HG02588 (cell line): ENCODE measurements around the gene FASTK.

Experiments used
- ATAC-seq: cut with Tn5 transposase; IDR thresholded peaks from one replicate; pipeline ENCODE4 v1.9.1; 2021; ENCODE audit warnings: mild to moderate bottlenecking, moderate library complexity; ENCODE audit not compliant: unreplicated experiment

The FASTK gene

DNA sequence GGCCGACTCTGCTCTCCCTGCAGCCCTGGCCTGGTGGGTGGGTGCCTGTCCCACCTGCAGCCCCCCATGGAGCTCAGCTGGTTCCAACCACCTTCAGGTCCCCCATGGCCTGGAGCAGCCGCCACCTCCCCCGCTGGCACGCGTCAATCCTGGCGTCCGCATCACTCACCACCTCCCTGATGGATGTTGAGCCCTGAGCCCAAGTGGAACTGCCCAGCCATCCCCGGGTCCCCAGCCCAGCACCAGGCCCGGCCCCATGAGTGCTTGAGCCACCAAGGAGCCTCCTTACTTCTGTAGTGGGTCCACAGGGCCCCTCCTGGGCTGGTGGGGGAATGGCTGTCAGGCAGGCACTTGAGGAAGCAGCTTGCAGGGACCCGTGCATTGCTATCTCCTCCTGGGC lies 20.3 kb upstream of the FASTK start:
- no peak for ATAC-seq

DNA sequence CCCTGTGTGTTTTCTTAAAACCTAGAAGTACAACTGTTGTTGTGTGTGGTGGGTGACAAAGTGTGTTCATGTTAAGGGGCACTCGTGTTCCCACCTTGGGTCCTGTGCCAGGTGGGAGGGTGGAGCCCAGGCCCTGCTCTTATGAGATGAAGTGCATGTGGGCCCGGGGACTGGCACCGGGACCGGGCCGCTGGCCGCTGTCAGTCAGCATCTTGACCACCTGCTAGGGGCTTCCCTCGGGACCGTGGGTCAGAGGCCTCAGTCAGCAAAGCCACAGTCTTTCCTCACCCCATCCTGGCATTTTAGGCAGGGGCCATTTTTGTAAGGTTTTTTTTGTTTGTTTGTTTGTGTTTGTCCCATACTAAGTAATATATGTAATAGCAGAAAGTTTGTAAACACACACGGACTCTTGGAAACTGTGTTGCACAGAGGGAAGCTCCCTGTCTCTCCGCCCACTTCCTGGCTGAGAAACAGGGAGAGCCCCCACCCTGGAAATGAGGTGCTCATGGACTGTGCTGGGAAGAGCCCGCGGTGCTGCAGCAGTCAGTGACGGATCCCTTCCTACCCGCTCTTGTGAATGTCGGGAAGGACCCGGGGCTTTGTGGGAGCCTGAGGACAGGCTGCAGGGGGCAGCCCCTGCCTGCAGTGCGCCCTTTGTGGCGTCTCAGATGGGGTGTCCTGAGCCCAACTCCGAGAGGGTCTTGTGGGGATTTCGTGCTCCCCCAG lies 19.0 kb upstream of the FASTK start:
- no peak for ATAC-seq

DNA sequence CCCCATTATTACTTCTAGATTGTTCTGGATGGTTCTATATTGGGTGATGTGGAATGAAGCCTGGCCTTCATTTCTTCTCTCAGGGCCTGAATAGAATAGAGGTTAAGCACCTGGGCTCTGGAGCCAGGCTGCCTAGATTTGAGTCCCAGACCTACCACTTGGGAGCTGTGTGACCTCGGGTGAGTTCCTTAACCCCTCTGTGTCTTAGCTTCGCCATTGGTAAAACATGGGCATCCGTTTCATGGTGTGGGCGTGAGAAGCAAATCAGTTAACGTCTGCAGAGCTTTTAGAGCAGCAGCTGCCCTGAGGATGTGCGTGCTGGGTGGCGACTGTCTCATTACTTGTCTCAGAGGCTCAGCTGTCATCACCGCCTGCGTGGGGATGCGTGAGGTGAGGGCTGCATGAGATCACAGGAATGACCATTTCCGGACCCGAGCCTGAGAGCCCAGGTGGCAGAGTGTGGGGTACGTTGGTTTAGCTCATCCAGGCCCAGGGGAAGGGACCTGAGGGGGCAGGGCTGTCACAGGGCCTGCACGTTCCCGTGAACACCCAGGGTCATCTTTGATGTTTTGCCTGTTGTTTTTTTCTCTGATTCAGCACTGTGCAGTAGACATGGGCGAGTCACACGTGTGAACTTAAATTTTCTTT lies 15.3 kb upstream of the FASTK start:
- no peak for ATAC-seq

DNA sequence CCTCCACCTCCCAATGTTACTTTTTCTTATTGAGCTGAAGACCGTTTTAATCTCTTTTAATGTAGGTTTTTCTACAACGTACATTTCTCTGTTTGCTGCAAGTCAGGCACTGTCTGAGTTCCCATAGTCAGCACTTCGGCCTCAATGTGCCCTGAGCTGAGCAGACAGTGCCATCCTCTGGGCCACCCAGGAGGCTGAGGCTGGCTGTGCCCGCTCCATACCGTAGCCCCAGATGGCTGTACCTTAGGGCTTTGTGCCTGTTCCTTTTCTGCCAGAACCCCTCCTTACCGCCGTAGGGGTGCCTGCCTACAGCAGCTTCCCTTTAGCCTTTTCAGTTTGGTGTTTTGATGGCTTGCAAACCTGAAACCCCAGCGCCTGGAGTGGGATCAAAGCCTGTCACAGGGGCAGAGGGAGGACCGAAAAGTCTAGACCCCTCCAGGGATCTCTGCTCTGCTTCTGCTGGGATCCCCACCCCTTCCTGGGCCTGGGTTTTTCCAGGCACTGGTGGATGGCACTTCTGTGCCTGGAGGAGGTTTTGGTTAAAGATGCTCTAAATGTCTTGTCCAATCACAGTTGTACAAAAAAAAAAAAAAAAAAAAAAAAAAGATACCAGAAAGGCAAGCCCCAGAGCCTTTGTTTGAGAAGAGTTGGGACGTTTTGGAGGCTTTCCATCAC lies 14.7 kb upstream of the FASTK start:
- ATAC-seq: no peak

DNA sequence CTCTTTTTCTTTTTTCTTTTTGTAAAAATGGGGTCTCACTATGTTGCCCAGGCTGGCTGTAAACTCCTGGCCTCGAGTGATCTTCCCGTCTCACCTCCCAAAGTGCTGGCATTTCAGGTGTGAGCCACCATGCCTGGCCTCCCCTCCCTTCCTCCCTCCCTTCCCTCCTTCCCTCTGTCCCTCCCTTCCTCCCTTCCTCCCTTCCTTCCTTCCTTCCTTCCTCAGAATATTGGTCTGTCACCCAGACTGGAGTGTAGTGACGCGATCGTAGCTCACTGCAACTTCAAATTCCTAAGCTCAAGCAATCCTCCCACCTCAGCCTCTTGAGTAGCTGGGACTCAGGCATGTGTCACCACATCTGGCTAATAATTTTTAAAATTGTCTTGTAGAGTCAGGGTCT lies 14.1 kb upstream of the FASTK start:
- no peak for ATAC-seq

DNA sequence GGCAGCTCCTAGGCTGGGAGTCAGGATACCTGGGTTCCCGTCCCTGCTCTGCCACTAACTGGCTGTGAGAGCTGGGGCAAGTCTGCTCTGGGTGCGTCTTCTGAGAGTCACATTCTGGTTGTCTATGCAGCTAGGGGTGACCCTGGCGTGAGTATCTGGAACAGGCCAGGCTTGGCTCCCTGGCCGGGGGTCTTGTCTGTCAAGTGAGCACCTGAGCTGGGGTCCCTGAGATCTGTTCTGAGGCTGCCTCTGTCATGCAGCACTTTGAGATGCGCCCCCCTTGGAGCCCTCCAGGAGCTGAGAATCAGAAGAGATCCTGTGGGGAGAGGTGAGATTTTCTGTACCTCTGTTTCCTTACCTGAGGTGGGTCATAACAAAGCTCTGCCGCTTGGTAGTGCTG lies 13.1 kb upstream of the FASTK start:
- no peak for ATAC-seq

DNA sequence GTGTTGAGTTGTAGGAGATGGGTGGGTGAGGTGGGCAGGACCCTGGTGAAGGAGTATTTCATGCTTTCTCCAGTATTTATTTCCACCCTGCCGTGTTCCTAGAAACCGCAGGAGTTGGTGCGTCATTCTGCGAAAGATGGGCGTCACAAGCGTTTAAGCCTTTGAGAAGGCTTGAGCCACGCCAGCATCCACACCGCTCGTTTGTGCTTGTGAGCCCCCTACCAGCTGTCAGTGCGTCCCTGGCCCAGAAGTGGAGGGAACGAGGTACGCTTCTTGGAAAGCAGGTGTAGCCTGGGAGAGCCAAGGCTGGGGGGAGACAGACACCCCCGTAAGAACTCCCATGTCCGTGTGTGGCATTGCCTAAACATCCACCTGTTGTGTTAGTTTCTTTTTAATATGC lies 11.4 kb upstream of the FASTK start:
- ATAC-seq: no peak

DNA sequence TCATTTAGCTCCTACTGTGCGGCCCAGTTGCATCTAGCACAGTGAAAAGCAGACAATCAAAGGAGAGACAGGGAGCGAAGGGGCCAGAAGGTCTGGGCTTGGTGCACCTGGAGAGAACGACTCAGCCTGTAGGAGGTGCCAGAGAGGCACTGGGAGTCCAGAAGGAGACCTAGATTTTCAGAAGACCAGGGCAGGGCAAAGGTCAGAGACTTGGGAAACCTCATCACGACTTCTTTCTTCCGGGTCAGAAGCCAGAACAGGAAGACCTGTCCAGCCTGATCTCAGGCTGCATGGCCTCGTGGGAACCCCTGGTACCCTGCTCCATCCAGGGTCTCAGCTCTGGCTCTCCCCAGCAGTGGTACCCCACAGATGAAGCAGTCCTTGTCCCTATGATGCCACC lies 10.8 kb upstream of the FASTK start:
- ATAC-seq: no peak

DNA sequence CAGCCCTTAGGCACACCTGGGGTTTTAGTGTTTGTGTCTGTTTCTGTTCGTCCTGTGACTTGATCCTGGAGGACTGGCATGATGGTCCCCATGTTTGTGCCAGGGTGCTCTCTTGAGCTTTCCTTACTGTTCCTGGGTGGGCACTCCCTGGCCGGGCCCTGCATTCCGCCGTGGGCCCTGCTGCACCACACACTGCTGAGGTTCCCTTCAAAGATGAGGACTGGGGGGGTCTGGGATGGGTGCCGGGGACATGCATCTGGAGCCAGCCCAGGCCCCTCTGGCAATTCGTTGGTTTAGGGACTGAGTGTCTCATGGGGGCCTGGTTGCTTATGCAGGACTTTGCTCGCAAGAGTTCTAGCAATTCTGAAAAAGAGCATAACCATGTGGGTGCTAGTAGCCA lies 10.4 kb upstream of the FASTK start:
- no peak for ATAC-seq

DNA sequence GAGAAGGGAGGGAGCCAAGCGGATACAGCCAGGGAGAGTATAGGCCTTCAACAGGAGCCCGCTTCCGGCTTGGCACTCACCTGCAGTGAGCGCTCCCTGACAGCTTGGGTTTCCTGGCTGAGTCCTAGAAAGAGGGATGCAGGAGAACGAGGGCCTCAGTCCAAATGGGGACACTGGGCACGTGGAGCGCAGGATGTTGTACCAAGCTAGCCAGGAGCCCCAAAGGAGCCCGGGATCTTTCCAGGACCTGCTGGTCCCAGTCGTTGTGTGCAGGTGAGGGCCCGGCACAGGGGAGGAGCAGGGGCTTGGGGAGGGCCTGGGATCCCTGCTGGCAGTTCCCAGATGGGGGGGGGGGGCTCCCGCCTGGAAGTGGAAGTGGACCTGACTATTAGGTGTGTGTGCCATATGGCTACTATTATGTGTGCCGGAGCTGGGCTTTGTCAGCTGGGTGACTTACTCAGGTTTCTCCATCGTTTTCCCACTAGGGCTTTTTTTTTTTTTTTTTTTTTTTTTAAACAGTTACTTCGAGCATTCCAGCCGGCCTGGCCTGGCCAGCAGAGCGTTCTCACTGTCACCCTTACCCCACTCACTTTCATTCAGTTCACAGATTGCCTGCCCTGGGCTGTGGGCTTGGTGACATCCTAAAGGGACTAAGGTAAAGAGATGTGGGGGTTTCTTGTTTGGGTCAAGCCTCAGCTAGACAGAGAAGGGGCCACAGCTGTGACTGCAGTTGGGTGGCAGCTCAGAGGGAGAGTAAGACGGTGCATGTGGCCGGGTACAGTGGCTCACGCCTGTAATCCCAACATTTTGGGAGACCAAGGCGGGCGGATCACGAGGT lies 9.5 kb upstream of the FASTK start:
- ATAC-seq: no peak

DNA sequence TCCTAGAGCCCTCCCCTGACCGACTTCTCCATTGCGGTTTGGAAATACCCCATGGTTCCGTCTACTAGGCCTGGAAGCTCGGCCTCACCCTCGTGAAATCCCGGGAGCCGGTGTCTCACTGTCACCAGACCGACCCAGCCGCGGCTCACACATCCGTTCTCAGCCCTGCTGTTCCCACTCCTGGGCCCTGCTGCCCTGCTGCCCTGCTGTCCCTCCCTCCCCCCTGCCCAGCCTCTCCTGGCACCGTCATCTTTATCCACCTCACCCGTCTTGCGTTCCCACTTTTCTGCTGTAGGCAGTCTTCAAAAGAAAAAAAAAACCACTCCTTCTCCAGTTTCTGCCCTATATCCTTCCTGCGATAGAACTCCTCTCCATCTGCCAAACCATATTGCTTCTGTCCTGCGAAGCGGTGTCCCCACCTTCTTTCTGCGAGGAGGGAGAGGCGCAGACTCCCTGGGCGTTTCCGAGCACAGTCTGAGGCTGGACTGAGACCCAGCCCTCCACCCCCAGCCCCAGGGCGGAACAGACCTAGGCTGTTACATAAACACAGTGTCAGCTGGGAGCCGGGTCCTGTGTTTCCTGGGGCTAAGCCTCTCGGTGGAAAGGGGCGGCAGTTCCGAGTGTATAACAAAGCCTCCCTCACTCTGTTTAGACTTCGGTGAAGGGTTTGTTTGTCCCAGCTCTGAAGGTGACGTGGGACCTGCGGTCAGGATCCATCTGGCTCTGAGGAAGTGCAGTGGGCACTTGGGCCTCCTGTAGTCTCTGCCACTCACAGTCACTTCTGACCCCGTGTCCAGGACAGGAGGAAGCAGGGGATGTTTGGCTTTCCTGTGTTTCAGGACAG lies 8.5 kb upstream of the FASTK start:
- no peak for ATAC-seq

DNA sequence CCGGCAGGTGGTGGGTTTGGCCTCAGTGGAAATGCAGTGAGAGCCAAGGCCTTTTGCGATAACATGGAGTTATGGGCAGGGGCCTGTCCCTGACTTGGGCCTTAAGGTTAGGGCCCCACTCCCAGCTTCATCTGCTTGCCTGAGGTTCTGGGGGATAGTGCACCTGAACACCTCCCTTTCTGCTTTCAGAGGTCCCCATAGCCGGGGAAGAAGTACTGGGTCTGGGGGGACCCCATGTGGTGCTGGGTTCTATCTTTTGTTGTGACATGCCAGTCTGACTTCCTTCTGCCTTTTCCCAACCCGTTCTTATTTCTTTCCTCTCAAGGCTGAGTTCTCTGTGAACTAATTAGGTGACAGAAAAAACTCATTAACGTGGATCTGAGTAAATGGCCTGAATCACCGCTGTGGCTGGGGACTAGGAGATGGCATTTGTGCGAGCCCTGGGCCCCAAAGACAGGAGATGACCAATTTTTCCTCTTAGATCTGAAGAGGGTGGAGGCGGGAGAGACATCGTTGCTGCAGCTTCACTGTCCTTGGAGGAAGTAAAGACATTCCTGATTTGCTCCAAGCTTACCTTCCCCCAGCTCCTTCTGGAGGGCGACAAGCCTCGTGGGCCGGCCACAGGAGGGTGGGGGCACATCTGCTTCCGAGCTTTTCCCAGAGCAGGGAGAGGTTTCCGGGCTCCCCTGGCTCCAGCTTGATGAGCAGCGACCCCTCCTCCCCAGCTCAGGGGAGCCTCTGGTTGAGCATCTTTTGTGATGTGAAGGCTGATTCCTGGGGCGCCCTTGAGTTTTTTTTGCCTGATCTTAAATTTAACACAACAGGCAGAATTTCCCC lies 7.6 kb upstream of the FASTK start:
- no peak for ATAC-seq

DNA sequence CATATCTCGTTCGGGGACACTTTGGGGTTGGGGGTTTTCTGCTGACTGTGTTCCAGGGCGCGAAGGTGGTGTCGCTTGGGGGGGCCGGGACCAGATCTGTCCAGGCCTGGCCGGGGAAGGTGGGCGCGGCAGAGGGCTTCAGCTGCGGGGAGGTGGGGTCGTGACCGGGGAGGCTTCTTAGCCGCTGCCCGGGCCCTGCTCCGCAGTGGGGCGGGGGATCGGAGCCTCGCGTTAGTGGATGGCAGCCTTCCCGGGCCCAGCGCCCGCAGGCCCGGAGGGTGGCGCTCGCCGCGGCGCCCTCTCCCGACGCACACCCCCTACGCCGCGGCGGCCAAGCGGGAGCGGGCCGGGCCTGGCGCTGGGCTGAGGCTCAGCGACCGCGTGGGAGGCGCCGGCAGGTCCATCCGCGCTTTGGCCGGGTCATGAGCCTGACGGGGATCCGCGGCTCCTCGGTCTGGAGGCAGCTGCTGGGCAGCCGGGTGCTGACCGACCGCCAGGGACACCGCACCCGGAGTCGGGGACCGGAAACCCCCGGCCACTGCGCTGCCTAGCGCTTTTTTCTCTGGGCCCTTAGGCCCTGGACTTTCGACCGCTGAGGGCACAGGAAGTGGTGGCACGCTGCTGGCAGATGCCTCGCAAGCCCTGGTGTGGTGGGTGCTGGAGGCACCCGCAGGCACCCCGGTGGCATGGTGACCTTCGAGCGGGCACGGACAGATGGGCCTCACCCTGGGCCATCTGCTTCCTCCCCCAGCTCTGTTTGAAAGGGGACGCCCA lies 6.8 kb upstream of the FASTK start:
- peak; percentile 27 for ATAC-seq

DNA sequence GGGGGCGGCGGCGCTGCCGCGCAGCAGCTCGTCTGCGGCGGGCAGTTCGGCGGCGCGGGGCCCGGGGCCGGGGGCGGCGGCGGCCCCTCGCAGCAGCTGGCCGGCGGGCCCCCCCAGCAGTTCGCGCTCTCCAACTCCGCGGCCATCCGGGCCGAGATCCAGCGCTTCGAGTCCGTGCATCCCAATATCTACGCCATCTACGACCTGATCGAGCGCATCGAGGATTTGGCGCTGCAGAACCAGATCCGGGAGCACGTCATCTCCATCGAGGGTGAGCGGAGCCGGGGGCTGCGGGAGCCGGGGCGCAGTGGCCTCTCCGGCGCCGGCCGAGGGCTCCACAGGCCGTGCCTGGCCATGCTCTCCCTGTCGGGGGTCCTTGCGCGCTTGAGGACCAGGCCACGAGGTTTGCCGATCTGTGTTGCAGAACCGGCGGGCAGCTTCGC lies 6.2 kb upstream of the FASTK start:
- no peak for ATAC-seq

DNA sequence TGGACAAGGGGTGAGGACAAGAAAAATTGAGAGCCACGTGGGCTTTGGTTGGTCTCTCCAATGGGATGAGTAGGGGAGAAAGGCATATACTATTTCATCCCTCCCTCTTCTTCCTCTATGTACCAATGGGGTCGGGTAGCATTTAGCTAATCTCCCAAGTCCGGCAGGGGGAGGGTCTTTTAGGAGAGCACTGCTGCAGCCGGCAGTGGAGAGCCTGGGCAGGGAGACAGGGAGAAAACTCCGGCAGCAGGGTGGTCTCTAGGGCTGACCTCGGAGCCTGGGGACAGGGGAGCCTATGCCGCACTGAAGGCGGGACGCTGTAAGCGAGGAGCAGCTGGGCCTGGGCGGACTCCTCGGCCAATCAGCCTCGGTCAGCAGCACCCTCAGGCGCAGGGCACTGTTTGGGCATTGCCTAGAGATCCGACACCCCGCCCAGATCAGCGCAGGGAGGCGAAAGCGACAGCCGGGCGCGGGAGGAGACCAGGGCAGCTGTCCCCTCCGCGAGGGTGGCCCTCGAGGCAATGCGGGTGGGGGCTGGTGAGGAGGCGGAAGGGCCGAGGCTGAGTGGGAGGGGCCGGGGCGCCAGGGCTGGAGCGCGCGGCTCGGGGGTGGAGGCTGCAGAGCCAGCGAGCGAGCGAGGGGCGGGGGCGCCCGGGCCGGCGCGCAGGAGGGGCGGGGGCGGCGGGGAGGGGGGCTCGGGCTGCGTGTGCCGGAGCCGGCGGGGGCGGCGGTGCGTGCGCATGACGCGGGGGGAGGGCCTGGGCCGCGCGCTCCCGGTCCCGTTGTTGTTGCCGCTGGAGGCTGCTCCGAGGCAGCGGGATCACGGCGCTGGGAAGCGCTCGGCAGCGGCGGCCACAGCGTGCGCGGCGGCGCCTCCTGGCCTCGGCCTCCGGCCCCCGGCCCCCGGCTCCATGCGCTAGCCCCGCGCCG lies 5.3 kb upstream of the FASTK start, which contains the start of gene AGAP3:
Gene AGAP3, plus strand, starts transcription at position 785 of the 930 bp plus-strand sequence. CDS start 267 bp downstream, outside the sequence.
- peak; percentile 41 for ATAC-seq

DNA sequence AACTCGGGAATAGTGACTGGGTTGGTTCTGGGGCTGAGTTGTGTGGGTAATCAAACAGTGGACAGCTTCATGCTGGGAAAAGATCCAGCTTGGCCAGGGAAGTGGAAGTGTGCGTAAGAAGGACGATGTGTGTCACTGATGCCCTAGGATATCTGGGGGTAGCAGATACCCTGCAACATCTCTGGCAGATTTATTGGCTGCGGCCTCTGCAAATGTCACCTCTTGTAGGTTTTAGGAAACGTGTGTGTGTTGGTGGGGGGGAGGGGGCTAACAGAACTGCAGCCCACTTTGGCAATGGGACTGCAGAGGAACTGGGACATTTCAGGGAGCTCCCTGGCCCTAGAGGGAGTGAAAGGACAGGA lies 4.7 kb upstream of the FASTK start:
- no peak for ATAC-seq

DNA sequence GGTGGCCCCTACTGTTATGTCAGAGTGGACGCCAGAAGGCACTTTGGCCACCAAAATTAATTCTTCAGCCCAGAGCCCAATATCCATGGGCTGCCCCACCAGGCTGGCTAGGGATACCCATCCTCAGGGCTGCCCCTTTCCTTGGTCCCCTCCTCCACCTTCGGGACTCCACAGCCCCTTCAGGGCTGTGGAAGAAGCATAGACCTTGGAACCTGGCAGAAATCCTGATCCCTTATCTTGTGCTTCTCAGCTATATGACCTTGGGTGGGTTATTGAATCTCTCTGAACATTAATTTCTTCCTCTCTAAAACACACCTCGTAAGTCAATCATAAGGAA lies 3.2 kb upstream of the FASTK start:
- no peak for ATAC-seq
